GM20000 (cell line): Measurements from ENCODE around the gene ITGB4.

ENCODE experiments used
- DNase-seq: peaks from one replicate; pipeline ENCODE4 v3.0.0; 2012; ENCODE audit warnings: low spot score
- TF ChIP-seq, protein P1 (sequence below): IDR thresholded peaks from 2 replicates; pipeline ENCODE4 v1.5.1; 2012; ENCODE audit warnings: mild to moderate bottlenecking, control low read depth; ENCODE audit errors: extremely low read depth, missing control alignments

Gene ITGB4

DNA sequence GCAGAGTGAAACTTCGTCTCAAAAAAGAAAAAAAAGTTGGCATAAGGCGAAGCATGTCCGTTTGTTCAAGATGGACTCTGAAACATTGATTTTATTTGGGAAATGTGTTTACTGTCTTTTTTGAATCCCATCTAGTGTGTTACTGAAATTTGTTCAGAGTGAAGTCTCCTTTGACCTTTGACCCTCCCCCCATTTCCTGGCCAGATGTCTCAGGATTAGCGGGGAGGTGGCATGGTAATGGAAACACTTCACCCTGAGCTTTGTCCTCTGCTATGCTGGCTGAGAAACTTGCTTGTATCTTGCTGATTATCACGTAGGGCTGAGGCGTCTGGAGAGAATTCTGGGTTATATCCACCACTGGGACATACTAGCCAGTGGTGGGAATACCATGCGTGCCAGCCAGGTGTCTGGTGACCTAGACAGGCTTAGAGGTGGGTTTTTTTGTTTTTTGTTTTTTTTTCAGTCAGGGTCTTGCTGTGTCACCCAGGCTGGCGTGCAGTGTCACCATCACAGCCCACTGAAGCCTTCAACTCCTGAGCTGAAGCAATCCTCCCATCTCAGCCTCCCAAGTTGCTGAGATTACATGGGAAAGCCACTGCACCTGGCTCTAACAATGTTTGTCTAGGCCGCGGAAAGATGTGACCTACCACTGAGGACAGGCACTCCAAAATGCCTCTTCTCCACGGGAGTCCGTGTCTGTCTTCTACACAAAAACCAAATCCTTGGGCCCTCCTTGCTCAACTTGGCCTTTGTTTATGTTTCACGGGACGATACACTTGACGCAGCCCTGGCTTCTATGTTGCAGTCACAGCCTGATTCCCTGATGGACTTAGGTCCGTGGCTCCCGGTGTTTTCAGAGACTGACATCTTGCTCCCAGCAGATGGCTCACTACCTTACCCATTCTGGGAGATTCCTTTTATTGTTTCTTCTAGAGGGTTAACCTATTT is 50.3 kb downstream of the ITGB4 start:
- TF ChIP-seq, protein P1, sequence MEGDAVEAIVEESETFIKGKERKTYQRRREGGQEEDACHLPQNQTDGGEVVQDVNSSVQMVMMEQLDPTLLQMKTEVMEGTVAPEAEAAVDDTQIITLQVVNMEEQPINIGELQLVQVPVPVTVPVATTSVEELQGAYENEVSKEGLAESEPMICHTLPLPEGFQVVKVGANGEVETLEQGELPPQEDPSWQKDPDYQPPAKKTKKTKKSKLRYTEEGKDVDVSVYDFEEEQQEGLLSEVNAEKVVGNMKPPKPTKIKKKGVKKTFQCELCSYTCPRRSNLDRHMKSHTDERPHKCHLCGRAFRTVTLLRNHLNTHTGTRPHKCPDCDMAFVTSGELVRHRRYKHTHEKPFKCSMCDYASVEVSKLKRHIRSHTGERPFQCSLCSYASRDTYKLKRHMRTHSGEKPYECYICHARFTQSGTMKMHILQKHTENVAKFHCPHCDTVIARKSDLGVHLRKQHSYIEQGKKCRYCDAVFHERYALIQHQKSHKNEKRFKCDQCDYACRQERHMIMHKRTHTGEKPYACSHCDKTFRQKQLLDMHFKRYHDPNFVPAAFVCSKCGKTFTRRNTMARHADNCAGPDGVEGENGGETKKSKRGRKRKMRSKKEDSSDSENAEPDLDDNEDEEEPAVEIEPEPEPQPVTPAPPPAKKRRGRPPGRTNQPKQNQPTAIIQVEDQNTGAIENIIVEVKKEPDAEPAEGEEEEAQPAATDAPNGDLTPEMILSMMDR, result no peak
- no peak for DNase-seq

DNA sequence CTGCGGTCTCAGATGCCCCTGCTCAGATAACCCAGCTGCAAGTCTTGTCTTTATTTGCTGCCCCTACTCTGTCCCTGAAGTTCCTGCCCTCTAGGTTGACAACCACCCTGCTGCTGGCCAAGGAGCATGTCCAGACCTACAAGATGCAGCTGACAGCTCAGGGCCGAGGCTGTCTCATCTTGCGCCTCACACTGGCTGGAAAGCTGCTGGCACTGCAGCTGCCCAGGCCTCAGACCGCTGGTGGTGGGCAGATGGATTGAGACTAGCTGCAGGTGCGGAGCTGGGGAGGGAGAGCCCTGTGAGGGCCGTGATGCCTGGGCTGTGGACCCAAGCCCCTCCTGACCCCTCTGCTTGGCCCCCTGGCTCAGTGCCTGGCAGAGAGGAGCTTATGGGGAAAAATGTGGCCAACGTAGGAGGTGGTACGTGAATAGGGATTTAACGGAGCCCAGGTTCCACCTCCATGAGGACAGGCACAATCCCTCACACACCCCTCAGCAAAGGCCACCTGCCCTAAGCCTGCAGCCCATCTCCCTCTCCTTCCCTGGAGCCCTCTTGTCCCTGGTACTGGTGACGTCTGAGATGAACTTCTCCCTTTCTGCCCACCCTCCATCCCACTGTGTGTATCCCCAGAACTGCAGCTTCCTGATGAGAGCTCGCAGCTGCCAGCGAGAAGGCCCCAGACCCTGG is 52.0 kb downstream of the ITGB4 start:
- TF ChIP-seq, protein P1, result no peak
- DNase-seq, result no peak

DNA sequence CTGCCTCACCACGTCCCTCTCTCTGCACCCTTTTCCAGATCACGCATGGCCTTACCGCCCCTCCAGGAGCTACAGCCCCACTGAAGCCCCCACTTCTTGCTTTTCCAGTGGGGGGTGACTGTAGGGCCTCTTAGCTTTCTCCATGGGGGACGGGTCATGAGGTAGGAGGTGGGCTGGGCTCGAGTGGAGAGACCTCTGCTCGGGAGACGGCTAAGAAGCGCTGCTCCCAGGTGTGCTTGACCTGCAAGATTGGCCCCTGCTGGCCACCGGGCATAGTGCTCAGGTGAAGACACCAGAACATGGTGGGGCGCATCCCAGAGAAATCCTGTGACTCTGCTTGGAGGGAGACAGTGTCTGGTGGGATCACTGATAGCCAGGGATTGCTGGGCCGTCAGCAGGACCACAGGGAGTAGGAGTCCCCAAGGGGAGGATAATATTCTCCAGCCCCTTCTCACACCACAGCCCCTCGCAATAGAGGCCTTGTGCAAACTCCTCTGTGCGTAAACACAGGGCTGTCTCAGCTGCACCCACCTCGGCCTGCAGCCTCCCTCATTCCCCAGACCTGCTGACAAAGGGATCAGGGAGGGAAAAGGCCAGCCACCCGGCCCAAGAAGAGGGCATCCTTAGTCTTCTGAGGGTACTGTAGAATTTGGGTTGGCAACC is 52.7 kb downstream of the ITGB4 start:
- no peak for DNase-seq
- TF ChIP-seq, protein P1, result no peak

DNA sequence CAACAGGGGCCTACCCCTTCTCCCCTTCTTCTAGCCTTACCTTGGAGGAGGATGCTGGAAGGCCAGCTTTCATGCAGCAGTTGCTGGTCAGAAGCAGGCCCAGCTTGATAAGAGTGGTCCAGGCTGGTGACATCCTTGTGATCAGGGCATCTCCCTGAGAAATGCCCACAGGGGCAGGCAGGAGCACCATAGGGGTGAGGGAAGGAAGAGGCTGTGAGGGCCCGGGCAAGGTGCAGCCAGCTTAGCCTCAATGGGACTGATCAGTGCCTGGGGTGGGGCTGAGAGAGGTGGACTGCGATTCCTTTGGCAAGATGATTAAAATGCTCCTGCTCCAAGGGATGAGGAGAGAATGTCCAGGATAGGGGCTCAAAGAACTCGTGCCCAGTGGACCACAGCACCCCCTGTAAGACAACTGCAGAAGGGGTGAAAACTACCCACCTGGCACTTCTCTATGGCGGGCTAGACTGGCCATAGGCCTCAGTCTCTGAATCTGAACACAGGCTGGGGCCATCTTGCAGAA is 53.3 kb downstream of the ITGB4 start:
- no peak for DNase-seq
- TF ChIP-seq, protein P1, result no peak

DNA sequence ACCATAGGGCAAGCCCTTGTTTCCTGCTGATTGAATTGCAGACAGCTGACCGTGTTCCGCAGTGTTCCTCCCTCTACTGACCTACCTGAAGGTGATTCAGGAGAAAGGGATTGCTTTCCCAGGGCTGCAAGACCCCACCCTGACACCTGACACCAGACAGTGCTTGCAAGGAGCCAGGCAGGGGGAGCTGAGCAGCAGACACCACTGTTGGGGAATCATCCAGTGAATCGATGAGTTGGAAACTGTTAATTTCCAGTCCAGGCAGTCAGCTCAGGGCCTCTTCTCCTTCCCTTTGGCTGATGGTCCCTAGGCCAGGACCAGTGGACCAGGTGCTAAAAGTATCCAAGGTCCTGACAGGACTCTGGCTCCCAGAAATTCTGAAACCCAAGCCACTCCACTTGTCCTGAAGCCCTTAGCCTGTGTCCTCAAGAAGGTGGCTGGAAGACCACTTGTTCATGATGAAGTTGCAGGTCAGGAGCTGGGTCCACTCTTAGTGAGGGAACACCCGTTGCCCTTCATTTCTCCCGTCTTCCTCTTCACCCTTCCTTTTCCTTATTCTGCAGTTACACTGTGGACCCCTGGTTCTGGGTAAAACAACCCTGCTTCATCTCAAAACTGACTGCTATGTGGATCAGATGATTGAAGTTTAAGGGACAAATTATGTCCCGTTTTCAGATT is 53.9 kb downstream of the ITGB4 start:
- DNase-seq, result no peak

More for the DNA sequence above, 53.9 kb downstream of the ITGB4 start:
- TF ChIP-seq, protein P1, result no peak
